Breast epithelium (tissue), 3 donors: Measurements from ENCODE around the gene HRAS.

Experiments used
- POLR2AphosphoS5 ChIP-seq, 3 donors: sonication (generic); formaldehyde crosslinking; IDR thresholded peaks; one replicate each; pipeline ENCODE4 v1.6.1; 2017; ENCODE audit warnings: antibody characterized with exemption in 3 of 3
- TF ChIP-seq, protein P1 (sequence below), 3 donors: fragments of 450-650 bp; IDR thresholded peaks; one replicate each; pipeline ENCODE4 v1.5.1; 2016 to 2017; ENCODE audit warnings: antibody characterized with exemption in 3 of 3, mild to moderate bottlenecking in 3 of 3, moderate library complexity in 3 of 3

DNA sequence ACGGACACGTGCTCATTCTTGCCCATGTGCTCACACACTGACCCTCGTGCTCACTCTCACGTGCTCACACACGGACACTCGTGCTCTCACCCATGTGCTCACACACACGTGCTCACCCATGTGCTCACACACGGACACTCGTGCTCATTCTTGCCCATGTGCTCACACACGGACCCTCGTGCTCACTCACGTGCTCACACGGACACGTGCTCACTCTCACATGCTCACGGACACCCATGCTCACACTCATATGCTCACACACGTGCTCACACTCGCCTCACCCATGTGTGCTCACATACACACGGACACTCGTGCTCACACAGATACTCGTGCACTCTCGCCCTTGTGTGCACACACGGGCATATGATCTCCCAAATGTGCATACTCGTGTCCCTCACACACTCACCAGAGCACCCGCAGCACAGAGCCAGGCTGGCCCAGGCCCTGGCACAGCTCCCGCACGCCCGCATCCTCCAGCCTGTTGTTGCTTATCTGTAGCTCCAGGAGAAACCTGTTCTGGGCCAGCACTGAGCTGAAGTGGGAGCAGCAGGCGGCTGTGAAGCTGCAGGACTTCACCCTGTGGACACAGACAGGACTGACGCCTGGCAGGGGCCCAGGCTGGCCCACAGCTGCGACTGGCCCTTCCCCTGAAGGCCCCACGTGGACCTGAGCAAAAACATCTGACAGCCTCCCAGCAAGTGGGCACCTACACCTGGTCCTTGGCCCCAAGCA lies 37.6 kb downstream of the HRAS start:
- no peak for TF ChIP-seq POLR2AphosphoS5 (IDR thresholded peaks at IDR 0.05)
- TF ChIP-seq, protein P1, sequence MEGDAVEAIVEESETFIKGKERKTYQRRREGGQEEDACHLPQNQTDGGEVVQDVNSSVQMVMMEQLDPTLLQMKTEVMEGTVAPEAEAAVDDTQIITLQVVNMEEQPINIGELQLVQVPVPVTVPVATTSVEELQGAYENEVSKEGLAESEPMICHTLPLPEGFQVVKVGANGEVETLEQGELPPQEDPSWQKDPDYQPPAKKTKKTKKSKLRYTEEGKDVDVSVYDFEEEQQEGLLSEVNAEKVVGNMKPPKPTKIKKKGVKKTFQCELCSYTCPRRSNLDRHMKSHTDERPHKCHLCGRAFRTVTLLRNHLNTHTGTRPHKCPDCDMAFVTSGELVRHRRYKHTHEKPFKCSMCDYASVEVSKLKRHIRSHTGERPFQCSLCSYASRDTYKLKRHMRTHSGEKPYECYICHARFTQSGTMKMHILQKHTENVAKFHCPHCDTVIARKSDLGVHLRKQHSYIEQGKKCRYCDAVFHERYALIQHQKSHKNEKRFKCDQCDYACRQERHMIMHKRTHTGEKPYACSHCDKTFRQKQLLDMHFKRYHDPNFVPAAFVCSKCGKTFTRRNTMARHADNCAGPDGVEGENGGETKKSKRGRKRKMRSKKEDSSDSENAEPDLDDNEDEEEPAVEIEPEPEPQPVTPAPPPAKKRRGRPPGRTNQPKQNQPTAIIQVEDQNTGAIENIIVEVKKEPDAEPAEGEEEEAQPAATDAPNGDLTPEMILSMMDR (IDR thresholded peaks at IDR 0.05), result no peak
